DMS53 (cell line): ENCODE data around the gene GABBR2.

Experiments used
- DNase-seq: peaks from one replicate; lab custom pipeline; 2025; lab: John Stamatoyannopoulos, UW

Gene GABBR2

DNA sequence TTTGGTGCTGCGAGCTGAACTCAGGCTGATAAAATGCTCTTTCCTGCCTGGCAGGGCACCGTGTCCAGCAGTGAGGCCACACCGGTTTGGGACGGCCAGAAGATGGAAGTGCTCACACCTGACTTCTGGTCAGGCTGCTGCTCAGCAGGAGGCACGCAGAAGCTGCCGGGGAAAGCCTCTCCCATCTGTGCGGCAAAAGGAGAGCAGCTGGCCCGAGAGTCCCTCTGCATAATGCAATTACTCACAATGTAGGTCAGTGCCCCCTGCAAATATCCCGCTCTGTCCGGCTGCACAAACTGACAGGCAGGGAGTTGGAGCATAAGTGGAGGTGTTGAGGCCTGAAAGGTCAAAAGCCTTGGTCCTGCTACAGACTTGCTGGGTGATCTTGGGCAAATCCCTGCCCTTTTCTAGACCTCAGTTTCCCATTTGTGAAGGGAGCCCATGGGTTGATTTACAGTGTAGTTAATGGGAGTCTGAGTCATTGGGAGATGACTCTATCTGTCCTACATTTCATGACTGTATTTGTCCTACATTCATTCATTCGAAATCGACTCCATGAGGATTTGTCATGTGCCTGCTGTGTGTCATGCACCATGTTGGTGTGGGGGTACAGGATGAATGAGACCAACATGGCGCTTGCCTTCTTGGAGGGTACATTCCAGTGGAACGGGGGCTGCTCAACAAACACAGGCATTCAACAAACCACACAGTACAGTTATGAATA lies 391.4 kb downstream of the GABBR2 start:
- no peak for DNase-seq

DNA sequence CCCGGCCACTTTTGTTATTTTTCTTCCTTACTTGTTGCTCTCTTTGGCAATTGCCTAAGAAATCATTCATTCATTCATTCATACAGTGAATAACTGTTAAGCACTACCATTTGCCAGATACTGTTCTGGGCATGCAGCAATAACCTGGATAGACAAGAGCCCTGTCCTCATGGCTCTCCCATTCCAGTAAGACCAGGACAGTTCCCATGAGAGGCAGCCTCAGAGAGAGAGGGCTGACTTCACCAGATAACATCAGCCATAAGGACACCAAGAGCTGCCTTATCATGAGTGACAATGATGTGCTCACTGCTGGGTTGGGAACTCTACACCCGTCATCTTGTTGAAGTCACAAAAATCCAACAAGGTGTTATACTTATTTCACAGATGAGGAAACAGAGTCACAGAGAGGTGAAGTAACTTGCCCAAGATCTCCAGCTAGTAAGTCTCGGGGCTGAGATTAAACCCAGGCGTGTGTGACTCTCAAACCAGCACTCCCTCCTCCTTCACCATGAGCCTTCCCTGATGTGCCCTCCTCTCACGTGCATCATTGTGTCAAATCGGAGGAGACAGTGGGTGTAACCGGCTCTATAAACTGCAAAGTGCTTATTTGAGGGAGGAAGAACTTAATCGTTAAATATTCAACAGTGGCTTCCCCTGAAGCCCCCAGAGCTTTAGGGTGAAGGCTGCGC lies 392.1 kb downstream of the GABBR2 start:
- no peak for DNase-seq

DNA sequence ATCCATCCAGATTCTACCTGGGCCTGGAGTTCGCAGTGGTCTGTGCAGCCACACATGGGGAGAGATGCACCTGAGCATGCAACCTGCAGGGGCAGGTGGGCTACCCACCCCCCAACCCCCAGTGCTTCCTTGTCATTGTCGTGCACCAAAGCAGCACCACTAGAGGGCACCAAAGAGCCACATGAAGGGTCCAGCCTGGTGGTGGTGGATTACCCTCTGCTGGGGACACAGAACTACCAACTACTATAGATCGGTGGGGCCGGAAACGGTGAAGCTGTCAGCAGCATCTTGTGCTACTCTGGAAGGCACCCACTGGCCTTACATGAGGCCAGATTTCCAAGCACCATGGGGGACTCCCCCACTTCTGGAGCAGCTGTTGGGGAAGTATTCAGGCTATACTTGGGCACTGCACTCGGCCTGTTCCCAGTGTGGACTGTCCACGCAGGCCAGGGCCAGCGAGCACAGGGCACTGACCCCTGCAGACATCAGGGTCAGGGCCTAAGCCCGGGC lies 393.1 kb downstream of the GABBR2 start:
- peak; percentile 86 for DNase-seq

DNA sequence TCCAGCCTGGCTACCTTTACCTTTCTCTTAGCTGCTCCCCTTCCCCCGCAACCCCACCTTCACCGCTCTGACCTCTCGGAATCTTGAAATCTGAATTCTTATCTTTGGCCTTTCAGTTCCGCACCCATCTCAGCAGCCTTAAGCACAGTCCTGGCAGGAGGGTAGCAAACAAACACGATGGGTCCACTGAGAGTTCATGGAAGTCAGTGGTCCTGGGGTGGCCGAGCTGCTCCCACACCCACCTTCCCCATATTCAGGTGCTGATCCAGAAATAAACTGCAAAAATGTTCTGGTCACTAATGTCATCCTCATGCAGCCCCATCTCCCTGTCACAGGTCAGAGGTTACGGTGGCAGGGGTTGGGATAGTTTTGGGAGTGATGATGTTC lies 393.7 kb downstream of the GABBR2 start:
- DNase-seq: no peak

DNA sequence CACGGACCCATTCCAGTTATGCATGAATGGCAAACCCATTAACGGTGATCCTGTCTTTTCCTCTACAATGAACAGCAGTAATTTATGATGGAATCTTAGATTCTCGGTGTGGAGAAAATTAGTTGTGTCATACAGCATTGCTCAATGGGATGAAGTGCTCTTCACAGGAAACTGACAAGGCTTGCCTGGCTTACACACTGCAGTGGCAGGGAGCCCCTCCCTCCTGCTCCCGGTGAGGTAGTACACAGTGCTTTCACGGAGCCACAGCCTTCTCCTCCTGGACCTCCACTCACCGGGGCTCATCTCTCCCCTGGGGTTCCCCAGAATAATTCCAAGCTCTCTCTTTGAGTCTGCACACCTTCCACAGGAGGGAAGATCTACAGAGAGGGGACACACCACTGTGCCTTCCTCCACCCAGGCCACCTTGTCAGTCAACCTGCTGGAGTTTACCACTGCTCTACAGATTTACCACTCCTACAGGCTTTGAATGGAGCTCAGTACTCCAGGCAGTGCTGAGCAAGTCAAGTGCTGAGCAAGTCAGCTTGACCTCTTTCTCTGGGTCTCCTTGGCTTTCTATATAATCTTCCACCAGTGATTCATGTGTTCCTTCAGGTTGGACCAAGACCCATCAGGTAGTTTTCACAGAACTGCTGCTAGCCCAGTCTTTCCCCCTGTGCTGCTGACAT lies 394.2 kb downstream of the GABBR2 start:
- DNase-seq: no peak

DNA sequence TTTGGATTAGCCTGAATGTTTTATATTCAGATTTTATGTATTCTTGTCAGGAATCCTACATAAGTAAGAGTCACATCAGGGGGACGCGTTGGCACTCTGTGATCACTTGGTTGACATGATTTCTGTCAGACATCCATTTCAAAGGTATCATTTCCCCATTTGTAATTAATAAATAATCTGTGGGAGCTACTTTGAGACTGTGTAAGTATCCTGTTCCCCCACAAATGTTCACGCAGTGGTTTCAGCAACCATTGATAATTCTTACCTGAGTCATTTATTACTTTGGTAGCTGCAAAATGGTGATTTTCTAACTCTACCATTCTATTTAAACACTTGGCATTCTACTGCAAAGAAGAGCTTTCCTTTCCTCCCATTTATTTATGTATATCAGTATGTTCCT lies 396.4 kb downstream of the GABBR2 start:
- no peak for DNase-seq

DNA sequence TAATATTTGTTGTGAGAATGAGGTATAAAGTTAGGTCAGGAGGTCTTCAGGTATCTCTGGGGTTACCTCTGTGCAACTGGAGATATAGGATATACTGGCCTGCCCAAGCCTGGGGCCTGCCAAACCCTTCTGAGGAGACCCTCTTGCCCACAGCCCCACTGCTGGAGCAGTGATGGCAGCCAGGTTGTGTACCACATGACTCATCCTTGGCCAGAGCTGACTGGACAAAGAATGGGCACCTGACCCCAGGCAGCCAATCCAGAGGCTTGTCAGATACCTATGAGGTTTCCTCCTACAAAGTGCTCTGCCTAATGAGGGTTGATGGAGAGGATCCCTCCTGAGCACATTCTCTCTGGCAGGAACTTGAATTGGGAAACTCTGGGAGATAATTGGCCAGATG lies 397.2 kb downstream of the GABBR2 start:
- DNase-seq: no peak

DNA sequence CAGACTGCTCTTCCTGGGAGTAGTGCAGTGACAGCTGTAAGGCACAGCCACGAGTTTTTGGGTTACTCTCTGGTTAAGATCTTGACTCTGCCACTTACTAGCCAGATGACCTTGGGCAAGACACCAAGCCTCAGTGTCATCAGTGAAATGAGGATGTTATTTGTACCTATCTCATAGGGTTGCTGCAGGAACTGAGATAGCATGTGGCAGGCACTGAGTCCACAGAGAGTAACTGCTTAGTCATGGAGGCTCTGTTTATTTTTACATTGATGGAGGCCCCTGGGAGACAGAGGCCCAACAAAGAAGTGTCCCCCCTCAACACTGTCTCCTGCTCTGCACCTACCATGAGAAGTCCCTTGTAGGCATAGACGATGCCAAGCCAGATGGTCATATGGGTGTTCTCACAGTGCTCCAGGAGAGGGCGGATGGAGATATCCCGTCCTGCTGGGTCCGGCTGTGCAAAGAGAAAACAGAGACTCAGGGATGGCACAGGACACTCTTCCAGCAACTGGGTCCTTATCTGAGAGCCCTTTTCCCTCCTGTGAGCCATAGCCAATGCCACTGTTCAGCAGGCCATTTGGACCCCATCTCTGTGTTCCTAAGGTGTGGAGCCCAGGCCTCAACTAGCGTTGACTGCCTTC lies 397.9 kb downstream of the GABBR2 start:
- no peak for DNase-seq

DNA sequence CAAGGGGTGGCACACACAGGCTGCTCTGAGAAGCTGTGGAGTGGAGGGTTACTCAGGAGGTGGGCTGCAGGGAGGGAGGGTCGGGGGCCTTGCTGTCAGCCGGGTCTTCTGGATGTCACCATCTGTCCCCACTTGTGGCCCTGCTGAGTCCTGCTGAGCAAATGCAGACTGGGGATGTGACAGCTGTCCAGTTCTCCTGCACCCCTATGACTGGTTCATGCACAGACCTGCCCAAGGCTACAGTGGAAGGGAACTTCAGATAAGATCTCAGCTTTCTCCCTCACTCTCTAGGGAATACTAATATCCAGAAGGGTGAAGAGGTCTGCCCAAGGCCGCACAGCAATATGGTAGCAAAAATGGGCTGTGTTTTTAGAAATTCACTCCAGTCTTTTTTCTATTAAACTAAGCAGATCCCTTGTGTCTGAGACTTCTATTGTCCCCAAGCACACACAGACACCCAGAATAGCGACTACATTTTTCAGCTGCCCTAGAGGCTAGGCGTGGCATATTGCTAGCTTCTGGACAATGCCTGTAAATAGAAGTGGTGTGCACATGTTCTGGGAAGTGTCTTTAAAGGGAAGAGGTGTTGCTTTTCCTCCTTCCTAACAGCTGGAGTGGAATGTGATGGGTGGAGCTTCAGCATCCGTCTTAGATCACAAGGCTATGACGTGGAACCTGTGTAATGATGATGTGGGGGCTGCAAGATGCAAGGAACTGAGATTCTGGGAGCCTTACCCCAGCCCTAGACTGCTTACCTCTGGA lies 402.2 kb downstream of the GABBR2 start:
- no peak for DNase-seq

DNA sequence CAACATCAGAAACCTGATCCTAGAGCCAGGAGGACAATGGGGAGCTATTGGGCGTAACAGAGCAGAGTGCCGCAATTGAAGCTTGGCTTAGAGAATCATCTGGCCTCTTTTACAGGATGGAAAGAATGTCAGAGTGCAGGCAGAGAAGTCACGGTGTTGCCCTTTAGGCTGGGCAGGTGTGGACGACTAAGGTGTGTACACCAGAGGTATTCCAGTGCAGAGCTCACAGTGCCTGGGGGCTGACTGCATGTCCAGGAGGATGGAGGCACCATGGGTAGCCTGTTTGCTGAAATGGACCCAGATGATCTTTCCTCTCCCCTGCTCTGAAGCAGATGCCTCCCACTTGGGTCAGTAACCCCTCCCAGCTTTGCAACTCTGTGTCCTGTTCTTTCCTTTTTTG lies 404.4 kb downstream of the GABBR2 start:
- no peak for DNase-seq

DNA sequence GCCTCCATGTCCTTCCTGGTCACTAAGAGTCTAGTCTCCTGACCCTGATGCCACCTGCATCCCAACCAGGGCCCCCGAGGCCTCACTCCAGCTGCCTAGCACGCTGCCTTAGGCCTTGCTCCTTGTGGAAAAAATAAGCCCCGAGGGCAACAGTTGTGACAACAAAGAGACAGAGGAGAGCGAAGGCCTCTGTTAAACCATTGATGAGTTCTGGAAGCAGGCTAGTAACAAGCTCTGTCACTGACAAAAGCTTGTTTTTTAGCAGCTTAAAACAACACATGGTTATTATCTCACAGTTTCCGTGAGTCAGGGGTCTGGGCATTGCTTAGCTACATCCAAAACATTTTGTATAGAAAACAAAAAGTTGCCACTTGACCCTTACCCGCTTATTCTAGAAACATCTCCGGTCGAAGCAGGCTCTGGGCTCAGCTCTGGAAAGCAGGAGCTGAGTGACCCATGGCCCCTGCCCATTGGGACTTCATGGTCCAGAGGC lies 405.1 kb downstream of the GABBR2 start:
- DNase-seq: no peak

DNA sequence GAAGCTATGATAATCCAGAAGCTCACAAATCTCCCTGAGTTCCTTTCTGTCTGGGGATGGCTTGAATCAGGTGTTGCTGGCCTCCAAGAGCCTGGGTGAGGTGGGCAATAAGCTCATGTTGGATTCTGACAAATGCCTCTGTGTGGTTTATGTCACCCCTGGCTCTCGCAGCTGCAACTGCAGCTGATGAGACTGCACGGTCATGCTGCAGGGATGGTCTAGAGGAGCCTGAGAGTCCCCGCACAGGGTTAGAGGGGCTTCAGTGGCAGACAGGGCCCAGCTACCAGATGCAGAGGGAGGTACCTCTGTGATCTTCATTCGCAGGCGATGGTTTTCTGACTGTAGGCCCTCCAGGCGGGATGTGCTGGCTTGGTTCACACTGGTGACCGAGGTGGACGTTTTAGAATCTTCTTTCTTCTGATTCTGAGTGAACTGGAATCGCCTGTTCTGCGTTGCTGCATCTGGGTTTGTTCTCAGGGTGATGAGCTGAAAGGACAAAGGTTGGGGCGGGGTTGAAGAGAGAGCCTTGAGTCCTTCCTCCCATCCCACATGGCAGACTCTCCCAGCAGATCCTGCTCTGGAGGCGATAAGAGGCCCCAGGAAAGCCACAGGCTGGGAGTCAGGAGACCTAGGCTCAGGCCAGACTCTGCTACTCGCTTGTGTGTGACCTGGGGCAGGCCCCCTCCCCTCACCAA lies 405.6 kb downstream of the GABBR2 start:
- no peak for DNase-seq

DNA sequence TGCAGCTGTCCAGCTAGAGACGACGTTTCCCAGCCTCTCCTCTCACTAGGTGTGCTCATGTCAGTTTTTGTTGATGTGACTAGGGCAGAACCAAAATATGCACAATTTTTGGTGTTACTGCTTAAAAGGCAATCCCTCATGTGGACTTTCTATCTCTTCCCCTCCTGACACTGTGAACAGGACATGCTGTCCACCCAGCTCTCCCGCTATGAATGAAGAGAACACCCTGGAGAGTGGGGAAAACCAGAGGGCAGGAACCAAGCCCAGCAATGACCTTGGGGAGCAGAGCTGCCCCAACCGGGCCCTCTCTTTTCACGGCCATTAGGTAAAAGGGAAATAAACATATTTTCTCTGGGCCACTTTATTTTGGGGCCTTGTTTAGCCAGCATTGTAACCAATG lies 406.6 kb downstream of the GABBR2 start:
- no peak for DNase-seq

DNA sequence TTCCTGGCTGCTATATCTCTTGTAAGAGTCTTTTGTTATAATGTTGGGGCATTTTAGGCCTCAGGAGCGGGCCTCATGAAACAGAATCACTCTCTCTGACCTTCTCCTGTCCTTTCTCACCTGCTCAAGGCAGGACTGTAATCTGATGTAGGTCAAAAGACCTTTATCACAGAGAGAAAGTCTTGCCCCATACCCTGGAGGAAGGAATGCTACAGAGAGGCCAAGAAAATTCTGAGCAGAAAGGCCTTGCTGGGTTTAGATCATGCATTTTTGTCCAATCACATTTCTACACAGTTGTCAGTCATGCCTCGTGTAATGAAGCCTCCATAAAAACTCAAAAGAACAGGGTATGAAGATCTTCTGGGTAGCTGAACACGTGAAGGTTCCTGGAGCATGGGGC lies 408.1 kb downstream of the GABBR2 start:
- no peak for DNase-seq

DNA sequence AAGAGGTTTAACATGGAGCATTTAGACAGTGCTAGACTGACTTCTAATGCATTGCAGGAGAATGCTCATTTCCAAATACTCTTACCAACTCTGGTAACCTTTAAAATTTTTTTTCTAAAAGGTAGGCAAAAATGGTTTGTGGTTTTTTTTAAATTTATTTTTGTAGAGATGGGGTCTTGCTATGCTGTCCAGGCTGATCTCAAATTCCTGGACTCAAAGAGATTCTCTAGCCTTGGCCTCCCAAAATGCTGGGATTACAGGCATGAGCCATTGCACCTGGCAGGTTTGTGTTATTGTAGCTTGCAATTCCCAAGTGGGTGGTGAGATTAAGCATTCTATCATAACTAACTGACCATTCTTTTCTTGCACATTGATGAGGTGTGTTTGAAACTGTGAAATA lies 410.3 kb downstream of the GABBR2 start:
- no peak for DNase-seq

DNA sequence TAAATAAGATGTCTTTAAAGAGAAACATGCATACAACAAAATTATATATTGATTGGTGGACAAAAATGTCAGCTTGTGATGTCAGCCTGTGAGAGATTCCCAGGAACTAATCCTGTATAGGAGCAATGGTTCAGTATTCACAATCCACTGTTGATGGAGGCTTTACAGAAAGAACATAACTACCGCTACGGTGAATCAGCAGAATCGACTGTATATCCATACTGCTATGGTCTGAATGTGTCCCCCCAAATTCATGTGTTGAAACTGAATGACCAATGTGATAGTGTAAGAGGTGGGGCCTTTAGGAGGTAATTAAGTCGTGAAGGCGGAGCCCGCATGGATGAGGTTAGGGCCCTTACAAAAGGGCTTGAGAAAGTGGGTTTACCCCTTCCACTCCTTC lies 412.9 kb downstream of the GABBR2 start:
- no peak for DNase-seq

DNA sequence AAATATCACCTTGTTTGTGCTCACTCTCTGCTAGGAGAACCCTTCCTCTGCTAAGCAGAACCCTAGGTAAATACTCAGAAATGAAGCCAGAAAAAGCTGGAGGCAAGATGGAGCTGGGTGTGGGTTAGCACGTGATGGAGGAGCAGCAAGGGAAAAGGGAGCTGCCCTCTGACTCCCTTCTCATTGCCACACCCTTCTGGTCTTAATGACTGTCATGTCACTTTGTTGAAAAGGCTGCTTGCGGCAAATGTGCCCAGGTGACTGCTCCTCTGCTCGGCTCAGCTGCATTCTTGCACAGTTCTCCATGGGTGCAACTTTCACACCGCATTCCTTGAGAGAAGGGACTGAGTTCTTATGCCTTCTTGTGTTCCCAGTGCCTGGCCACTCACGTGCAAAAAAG lies 416.9 kb downstream of the GABBR2 start:
- DNase-seq: no peak

DNA sequence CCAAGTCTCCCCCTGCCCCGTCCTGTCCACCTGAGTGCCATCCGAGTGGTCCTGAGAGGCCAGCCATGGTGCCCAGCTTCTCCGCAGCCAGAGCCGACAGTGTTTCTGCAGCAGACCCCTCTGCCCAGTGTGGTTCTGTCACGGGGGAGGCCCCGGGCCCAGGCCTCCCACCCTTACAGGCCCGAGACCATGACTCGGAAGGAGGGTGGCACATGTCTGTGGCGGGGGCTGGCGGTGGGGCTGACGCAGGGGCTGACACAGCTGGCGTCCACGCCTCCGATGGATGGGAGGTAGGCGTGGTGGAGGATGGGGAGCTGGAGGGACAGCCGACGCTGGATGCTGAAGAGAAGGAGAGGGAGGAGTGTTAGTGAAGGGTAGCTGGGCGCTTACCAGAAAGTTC lies 418.3 kb downstream of the GABBR2 start:
- no peak for DNase-seq

DNA sequence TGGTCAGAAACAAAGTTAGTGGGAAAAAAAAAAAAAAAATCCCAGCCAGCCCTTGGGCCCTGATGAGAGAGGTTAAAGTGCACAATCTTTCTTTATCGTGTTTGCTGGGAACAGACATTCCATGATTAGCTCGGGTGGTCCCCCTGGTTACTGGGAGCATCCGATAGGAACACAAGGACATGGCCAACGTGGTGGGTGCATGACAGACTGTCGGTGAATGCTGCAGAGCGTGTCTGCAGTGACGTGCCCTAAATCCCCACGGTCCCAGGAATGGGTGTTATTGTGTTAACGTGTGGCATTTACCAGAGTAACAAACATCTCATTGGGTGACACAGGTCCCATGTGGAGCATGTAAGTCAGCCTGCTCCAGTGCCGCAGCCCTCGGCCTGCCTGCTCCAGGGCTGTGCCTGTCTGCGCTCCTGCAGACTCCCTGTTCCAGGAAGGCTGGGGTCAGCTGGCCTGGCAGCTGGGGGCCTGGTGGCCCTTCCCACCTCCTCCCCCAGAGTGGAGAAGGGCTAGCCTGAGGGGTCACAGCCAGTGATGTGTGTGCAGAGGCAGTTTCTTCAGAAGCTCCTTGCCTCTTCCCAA lies 419.0 kb downstream of the GABBR2 start:
- no peak for DNase-seq

DNA sequence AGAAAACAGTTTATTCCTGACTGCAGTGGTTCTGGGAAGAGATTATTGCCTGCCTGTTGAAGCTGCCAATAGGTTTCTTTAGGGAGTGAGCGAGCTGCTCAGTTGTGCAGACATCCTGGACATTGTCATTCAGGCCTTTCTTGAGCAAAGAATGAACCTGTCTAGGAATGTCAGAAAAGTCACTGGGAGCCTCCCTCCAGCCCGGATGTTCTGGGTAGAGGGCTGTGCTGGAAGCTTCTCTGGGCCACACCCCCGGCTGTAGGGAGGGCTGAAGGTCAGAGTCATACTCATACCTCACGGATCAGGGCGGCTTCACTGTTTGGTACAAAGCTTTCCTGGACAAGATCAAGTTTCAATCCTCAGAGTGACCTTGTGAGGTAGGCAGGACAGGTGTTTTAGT lies 419.9 kb downstream of the GABBR2 start:
- no peak for DNase-seq

DNA sequence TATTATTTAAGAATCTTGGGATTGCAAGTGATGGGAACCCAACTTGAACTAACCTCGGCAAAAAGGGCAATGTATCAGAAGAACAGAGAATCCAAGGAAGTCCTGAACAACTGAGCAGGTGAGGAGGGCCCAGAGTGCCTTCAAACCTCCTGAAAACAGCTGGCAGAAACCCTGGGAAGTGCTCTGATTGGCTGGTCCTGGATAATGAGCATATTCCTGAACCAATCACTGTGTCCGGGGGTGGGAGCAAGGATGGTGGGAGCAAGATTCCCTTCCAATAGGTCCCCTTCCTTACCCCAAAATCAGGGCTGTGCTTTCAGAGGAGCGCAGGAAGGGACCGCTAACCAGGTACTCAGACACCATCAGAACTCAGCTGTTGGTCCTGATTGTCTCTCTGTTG lies 421.4 kb downstream of the GABBR2 start:
- peak; percentile 10 for DNase-seq
